ENCODE data around the gene TMEM192.

- TF ChIP-seq CTCF (IDR thresholded peaks at IDR 0.05; ENCODE audit: low read depth, low read length) (no peak), EZH2phosphoT487 (IDR thresholded peaks at IDR 0.05; ENCODE audit: low read depth) (no peak)
Observed at GRCh38 chr4:165137205-165137604, 24.5 kb upstream of the TMEM192 start.

Data from OCI-LY3 (cell line).